CD4-positive, alpha-beta memory T cell (primary cell): Measurements from ENCODE around the gene RNASEH2B. TPM values are rescaled to one million over a fixed set of nuclear protein-coding genes. Genes with fewer than 3 reads are reported as not detected.

Experiments used
- CTCF ChIA-PET: fragments of 350-600 bp; sonication (Branson Sonifier 250); formaldehyde crosslinking; loops from one replicate; lab custom pipeline; 2021; ENCODE audit warnings: inconsistent platforms; ENCODE audit not compliant: partially characterized antibody; lab: Charles Lee
- POLR2A ChIA-PET: fragments of 350-600 bp; sonication (Branson Sonifier 250); formaldehyde crosslinking; loops from one replicate; lab custom pipeline; 2021; ENCODE audit not compliant: partially characterized antibody; lab: Charles Lee
- DNase-seq, 5 donors: peaks; one replicate each; pipeline versions ENCODE4 v3.0.0 to v3.0.0-alpha.2; 2020 to 2022; ENCODE audit warnings: mixed read lengths in 1 of 5
- H3K27ac ChIP-seq: one replicate; pipeline ENCODE4 v1.7.0; 2013; ENCODE audit warnings: low read depth, low read length
- H3K27me3 ChIP-seq: 2 replicates; pipeline ENCODE4 v1.7.0; 2013; ENCODE audit warnings: mild to moderate bottlenecking, low read length, moderate library complexity; ENCODE audit not compliant: insufficient read depth
- H3K36me3 ChIP-seq: 2 replicates; pipeline ENCODE4 v1.7.0; 2013; ENCODE audit warnings: mild to moderate bottlenecking, low read length, moderate library complexity; ENCODE audit not compliant: insufficient read depth
- H3K4me1 ChIP-seq: 2 replicates; pipeline ENCODE4 v1.7.0; 2013; ENCODE audit warnings: mild to moderate bottlenecking, low read length, moderate library complexity; ENCODE audit not compliant: insufficient read depth
- H3K4me3 ChIP-seq, 2 donors: one replicate each; pipeline ENCODE4 v1.7.0; 2013; ENCODE audit warnings: low read length in 2 of 2, mild to moderate bottlenecking in 1 of 2
- H3K9me3 ChIP-seq, 2 donors: one replicate each; pipeline ENCODE4 v1.7.0; 2013; ENCODE audit warnings: low read length in 2 of 2, control low read depth in 1 of 2; ENCODE audit not compliant: control insufficient read depth in 1 of 2
- H3K27ac Mint-ChIP-seq, 7 donors: one replicate each; pipeline ENCODE4 v1.8.0; 2020 to 2021; ENCODE audit warnings: mixed read lengths in 7 of 7, mild to moderate bottlenecking in 6 of 7, inconsistent platforms in 3 of 7, moderate library complexity in 3 of 7
- H3K27me3 Mint-ChIP-seq, 2 donors: one replicate each; pipeline ENCODE4 v1.8.0; 2020 to 2021; ENCODE audit warnings: mixed read lengths in 2 of 2
- H3K36me3 Mint-ChIP-seq, 2 donors: one replicate each; pipeline ENCODE4 v1.8.0; 2020 to 2021; ENCODE audit warnings: mixed read lengths in 2 of 2, inconsistent platforms in 1 of 2, mild to moderate bottlenecking in 1 of 2
- H3K4me1 Mint-ChIP-seq, 4 donors: one replicate each; pipeline ENCODE4 v1.8.0; 2020 to 2021; ENCODE audit warnings: mixed read lengths in 4 of 4, mild to moderate bottlenecking in 1 of 4
- H3K4me3 Mint-ChIP-seq, 8 donors: one replicate each; pipeline ENCODE4 v1.8.0; 2020 to 2021; ENCODE audit warnings: mixed read lengths in 8 of 8, mild to moderate bottlenecking in 7 of 8, moderate library complexity in 6 of 8, inconsistent platforms in 3 of 8
- H3K9me3 Mint-ChIP-seq, 8 donors: one replicate each; pipeline ENCODE4 v1.8.0; 2020 to 2021; ENCODE audit warnings: mixed read lengths in 8 of 8, mild to moderate bottlenecking in 5 of 8, inconsistent platforms in 3 of 8, moderate library complexity in 1 of 8
- intact Hi-C: fragments of 100-400 bp; cut with micrococcal nuclease; formaldehyde crosslinking; loops from one replicate; pipeline ENCODE4 v1.15.1; 2023
- polyA plus RNA-seq, 2 donors: library from polyadenylated mRNA; unstranded; fragments of 300-500 nt; fragmentation: Illumina TruSeq; gene quantifications; one replicate each; pipeline ENCODE4 v1.2.3, GENCODE V29; 2021
- total RNA-seq, 2 experiments: library from RNA; stranded (reverse); gene quantifications; one replicate each; pipeline ENCODE4 v1.2.3, GENCODE V29; 2021

The RNASEH2B gene
- total and polyA plus RNA-seq, 4 experiments from 2014 or later, result 88.9 to 133 (median 103) TPM

DNA sequence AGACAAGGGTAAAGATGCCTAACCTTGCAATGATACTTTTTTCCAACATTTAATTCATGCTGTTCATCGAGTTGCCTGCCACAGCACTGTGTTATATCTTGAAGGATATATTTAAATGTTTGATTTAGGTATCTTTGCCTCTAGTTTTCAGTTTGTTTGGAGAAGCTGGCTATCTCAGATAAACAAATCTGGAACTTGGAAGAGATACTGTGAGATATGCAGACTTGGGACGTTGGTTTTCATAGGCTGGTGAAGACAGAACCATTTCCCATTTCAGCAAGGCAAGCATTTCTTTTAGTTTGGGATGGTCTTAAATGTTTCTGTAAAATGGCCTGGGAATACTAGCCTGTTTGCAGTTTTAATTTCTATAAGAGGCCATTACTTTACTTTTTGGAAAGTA lies 3.3 kb downstream of the RNASEH2B start:
- ChIA-PET CTCF (interaction anchor here (1.3 to 6.4 kb wide), 15 partner anchors 17 to 936 kb away, joined by 3 to 105 read pairs (median 9); no protein-coding TSS in a partner anchor), POLR2A (interaction anchor here (6.6 to 10.2 kb wide), 2 partner anchors 19 to 787 kb away, joined by 115 to 181 read pairs; no protein-coding TSS in a partner anchor)
- peaks cover 48 to 66% (median 57%) of the 10 kb centered on the region in 4 donors for H3K4me1 Mint-ChIP-seq
- no peaks in the 10 kb centered on the region for H3K27me3 Mint-ChIP-seq
- intact Hi-C loops, result loop anchor here (1.0 to 5.0 kb wide), 11 partner anchors 112 to 1121 kb away; partner anchors contain the start of genes KPNA3 and TRIM13
- peaks cover 0 to 7% of the 10 kb centered on the region in 2 donors for H3K36me3 Mint-ChIP-seq
- Histone ChIP-seq H3K4me3 (no peak overlapping the region), H3K36me3 (no peaks in the 10 kb centered on the region), H3K27me3 (no peaks in the 10 kb centered on the region), H3K9me3 (no peaks in the 10 kb centered on the region), H3K4me1 (peaks cover 76% of the 10 kb centered on the region), H3K27ac (no peak overlapping the region)
- H3K27ac Mint-ChIP-seq, result peak overlapping the region in 1 of 7 donors; percentile 95
- no peak for DNase-seq
- H3K9me3 Mint-ChIP-seq, result no peaks in the 10 kb centered on the region
- H3K4me3 Mint-ChIP-seq, result peak overlapping the region in 1 of 8 donors; percentile 8

- intact Hi-C loops, result loop anchor here (5.0 kb wide), 4 partner anchors 557 to 1122 kb away; partner anchors contain the start of gene KPNA3
- ChIA-PET POLR2A (interaction anchor here (0.5 to 10.2 kb wide), 4 partner anchors 21 to 977 kb away, joined by 3 to 115 read pairs (median 9); no protein-coding TSS in a partner anchor), CTCF (interaction anchor here (0.7 to 6.4 kb wide), 11 partner anchors 8 to 937 kb away, joined by 3 to 105 read pairs (median 4); partner anchors contain the start of gene TRIM13)
- Histone ChIP-seq H3K27ac (no peak overlapping the region), H3K36me3 (no peaks in the 10 kb centered on the region), H3K27me3 (no peaks in the 10 kb centered on the region), H3K4me3 (no peak overlapping the region), H3K4me1 (peaks cover 76% of the 10 kb centered on the region), H3K9me3 (no peaks in the 10 kb centered on the region)
- H3K27ac Mint-ChIP-seq, result peak overlapping the region in 5 of 7 donors; percentile 27 to 81 (median 45)
- H3K36me3 Mint-ChIP-seq, result peaks cover 0 to 7% of the 10 kb centered on the region in 2 donors
- no peaks in the 10 kb centered on the region for H3K9me3 Mint-ChIP-seq
- H3K4me1 Mint-ChIP-seq, result peaks cover 56 to 80% (median 66%) of the 10 kb centered on the region in 4 donors
- no peak for DNase-seq
- peak overlapping the region in 4 of 8 donors; percentile 2 to 43 (median 36) for H3K4me3 Mint-ChIP-seq
- no peaks in the 10 kb centered on the region for H3K27me3 Mint-ChIP-seq
Observed at GRCh38 chr13:50914176-50914700, 4.6 kb downstream of the RNASEH2B start.

GRCh38 chr13:50914848-50915247 lies 5.3 kb downstream of the RNASEH2B start:
- Mint-ChIP-seq H3K36me3 (peaks cover 0 to 9% of the 10 kb centered on the region in 2 donors), H3K9me3 (no peaks in the 10 kb centered on the region), H3K27me3 (no peaks in the 10 kb centered on the region), H3K4me3 (peak overlapping the region in 4 of 8 donors; percentile 2 to 43 (median 24)), H3K27ac (peak overlapping the region in 5 of 7 donors; percentile 58 to 81 (median 62)), H3K4me1 (peaks cover 61 to 86% (median 72%) of the 10 kb centered on the region in 4 donors)
- CTCF ChIA-PET, result interaction anchor here (0.9 to 6.4 kb wide), 11 partner anchors 10 to 938 kb away, joined by 3 to 105 read pairs (median 4); partner anchors contain the start of gene TRIM13
- DNase-seq, result no peak
- H3K9me3 ChIP-seq, result no peaks in the 10 kb centered on the region
- POLR2A ChIA-PET, result interaction anchor here (1.0 to 10.2 kb wide), 4 partner anchors 22 to 918 kb away, joined by 4 to 115 read pairs (median 9); partner anchors contain the start of gene TRIM13
- H3K27ac ChIP-seq, result no peak overlapping the region
- intact Hi-C loops, result loop anchor here (5.0 kb wide), 4 partner anchors 558 to 1123 kb away; partner anchors contain the start of gene KPNA3
- H3K36me3 ChIP-seq, result no peaks in the 10 kb centered on the region
- no peak overlapping the region for H3K4me3 ChIP-seq
- H3K27me3 ChIP-seq, result no peaks in the 10 kb centered on the region
- peaks cover 74% of the 10 kb centered on the region for H3K4me1 ChIP-seq

- peak overlapping the region in 6 of 7 donors; percentile 14 to 63 (median 58) for H3K27ac Mint-ChIP-seq
- intact Hi-C loops, result no loop called here
- Histone ChIP-seq H3K27me3 (no peaks in the 10 kb centered on the region), H3K9me3 (no peaks in the 10 kb centered on the region), H3K36me3 (no peaks in the 10 kb centered on the region), H3K27ac (no peak overlapping the region), H3K4me1 (peaks cover 74% of the 10 kb centered on the region), H3K4me3 (no peak overlapping the region)
- H3K9me3 Mint-ChIP-seq, result no peaks in the 10 kb centered on the region
- H3K36me3 Mint-ChIP-seq, result peaks cover 0 to 9% of the 10 kb centered on the region in 2 donors
- ChIA-PET POLR2A (interaction anchor here (1.0 to 10.2 kb wide), 4 partner anchors 22 to 919 kb away, joined by 4 to 115 read pairs (median 9); partner anchors contain the start of gene TRIM13), CTCF (interaction anchor here (0.9 to 6.4 kb wide), 10 partner anchors 9 to 939 kb away, joined by 3 to 105 read pairs (median 5); partner anchors contain the start of gene TRIM13)
- peaks cover 60 to 86% (median 74%) of the 10 kb centered on the region in 4 donors for H3K4me1 Mint-ChIP-seq
- peak overlapping the region in 4 of 8 donors; percentile 2 to 61 (median 32) for H3K4me3 Mint-ChIP-seq
- peak in 1 of 5 donors; percentile 45 for DNase-seq
- no peaks in the 10 kb centered on the region for H3K27me3 Mint-ChIP-seq
Observed at GRCh38 chr13:50915565-50915964, 6.0 kb downstream of the RNASEH2B start.

DNA sequence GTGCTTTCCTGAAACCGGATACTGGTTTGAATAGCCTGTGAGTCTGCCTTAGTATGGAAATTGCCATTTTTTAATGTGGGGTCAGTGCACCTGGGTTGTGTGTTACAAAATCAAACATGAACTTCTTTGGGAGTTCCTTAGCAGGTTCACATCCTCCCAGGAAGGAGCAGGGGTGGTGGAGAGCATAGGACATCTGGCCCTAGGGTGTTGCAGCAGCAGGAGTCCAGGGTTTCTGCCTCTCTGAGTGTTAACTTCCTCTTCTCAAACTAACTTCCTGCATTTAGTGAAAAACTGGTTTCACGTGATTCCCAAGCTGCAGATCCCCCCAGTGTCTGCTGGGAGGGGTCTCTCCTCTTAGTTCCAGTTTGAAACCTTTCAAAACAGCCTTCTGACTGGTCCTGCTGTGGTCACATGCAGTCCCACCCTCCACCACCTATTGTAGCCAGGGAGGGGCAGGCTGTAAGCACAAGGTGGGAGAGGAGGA lies 7.2 kb downstream of the RNASEH2B start:
- intact Hi-C loops, result no loop called here
- Histone ChIP-seq H3K27ac (no peak overlapping the region), H3K27me3 (no peaks in the 10 kb centered on the region), H3K4me1 (peaks cover 65% of the 10 kb centered on the region), H3K4me3 (no peak overlapping the region), H3K9me3 (no peaks in the 10 kb centered on the region), H3K36me3 (no peaks in the 10 kb centered on the region)
- peak in 1 of 5 donors; percentile 30 for DNase-seq
- ChIA-PET CTCF (interaction anchor here (1.0 to 1.8 kb wide), 3 partner anchors 25 to 154 kb away, joined by 3 to 6 read pairs (median 3); no protein-coding TSS in a partner anchor), POLR2A (interaction anchor here (1.2 to 10.2 kb wide), 2 partner anchors 790 to 836 kb away, joined by 3 to 115 read pairs; no protein-coding TSS in a partner anchor)
- peaks cover 7 to 11% of the 10 kb centered on the region in 2 donors for H3K36me3 Mint-ChIP-seq
- peak overlapping the region in 6 of 7 donors; percentile 51 to 92 (median 78) for H3K27ac Mint-ChIP-seq
- H3K9me3 Mint-ChIP-seq, result peaks cover 0 to 4% (median under 1%) of the 10 kb centered on the region in 8 donors
- peaks cover 53 to 75% (median 66%) of the 10 kb centered on the region in 4 donors for H3K4me1 Mint-ChIP-seq
- peak overlapping the region in 7 of 8 donors; percentile 2 to 80 (median 71) for H3K4me3 Mint-ChIP-seq
- H3K27me3 Mint-ChIP-seq, result no peaks in the 10 kb centered on the region

GRCh38 chr13:50917572-50917971 lies 8.0 kb downstream of the RNASEH2B start:
- Histone ChIP-seq H3K36me3 (no peaks in the 10 kb centered on the region), H3K27ac (no peak overlapping the region), H3K9me3 (no peaks in the 10 kb centered on the region), H3K4me1 (peaks cover 57% of the 10 kb centered on the region), H3K27me3 (no peaks in the 10 kb centered on the region), H3K4me3 (no peak overlapping the region)
- no peaks in the 10 kb centered on the region for H3K27me3 Mint-ChIP-seq
- CTCF ChIA-PET, result interaction anchor here (1.0 to 1.5 kb wide), 3 partner anchors 117 to 832 kb away, joined by 3 read pairs; no protein-coding TSS in a partner anchor
- peak overlapping the region in 2 of 8 donors; percentile 46 to 77 for H3K4me3 Mint-ChIP-seq
- no peak for DNase-seq
- peaks cover 0 to 11% (median 9%) of the 10 kb centered on the region in 8 donors for H3K9me3 Mint-ChIP-seq
- H3K27ac Mint-ChIP-seq, result peak overlapping the region in 3 of 7 donors; percentile 51 to 78 (median 62)
- H3K4me1 Mint-ChIP-seq, result peaks cover 49 to 75% (median 57%) of the 10 kb centered on the region in 4 donors
- POLR2A ChIA-PET, result interaction anchor here (1.2 to 10.2 kb wide), 2 partner anchors 791 to 837 kb away, joined by 3 to 115 read pairs; no protein-coding TSS in a partner anchor
- peaks cover 13 to 15% of the 10 kb centered on the region in 2 donors for H3K36me3 Mint-ChIP-seq
- intact Hi-C loops, result no loop called here
